WTC11 (cell line): ENCODE results near the gene NCL.

Experiments used
- ATF1 ChIP-seq: sonication (generic); formaldehyde crosslinking; IDR thresholded peaks from 2 replicates; pipeline ENCODE4 v1.8.1; 2023; ENCODE audit warnings: mild to moderate bottlenecking, moderate library complexity, missing genetic modification reagents
- NFE2L1 ChIP-seq: sonication (generic); formaldehyde crosslinking; IDR thresholded peaks from 2 replicates; pipeline ENCODE4 v1.8.1; 2023; ENCODE audit warnings: missing genetic modification reagents
- TEAD1 ChIP-seq: sonication (generic); formaldehyde crosslinking; IDR thresholded peaks from 2 replicates; pipeline ENCODE4 v1.8.0; 2022; ENCODE audit warnings: mild to moderate bottlenecking, missing genetic modification reagents
- TF ChIP-seq, protein P1 (sequence below): fragments of 200-600 bp; IDR thresholded peaks from 2 replicates; pipeline ENCODE4 v1.8.0; 2022; ENCODE audit warnings: antibody characterized with exemption
- TF ChIP-seq, protein P2 (sequence below): sonication (generic); formaldehyde crosslinking; conservative IDR thresholded peaks from 2 replicates; pipeline ENCODE4 v1.8.1; 2022; ENCODE audit warnings: mild to moderate bottlenecking, missing genetic modification reagents
- TF ChIP-seq, protein P3 (sequence below): sonication (generic); formaldehyde crosslinking; IDR thresholded peaks from 2 replicates; pipeline ENCODE4 v1.8.0; 2022; ENCODE audit warnings: mild to moderate bottlenecking, missing genetic modification reagents

- TF ChIP-seq, protein P1, sequence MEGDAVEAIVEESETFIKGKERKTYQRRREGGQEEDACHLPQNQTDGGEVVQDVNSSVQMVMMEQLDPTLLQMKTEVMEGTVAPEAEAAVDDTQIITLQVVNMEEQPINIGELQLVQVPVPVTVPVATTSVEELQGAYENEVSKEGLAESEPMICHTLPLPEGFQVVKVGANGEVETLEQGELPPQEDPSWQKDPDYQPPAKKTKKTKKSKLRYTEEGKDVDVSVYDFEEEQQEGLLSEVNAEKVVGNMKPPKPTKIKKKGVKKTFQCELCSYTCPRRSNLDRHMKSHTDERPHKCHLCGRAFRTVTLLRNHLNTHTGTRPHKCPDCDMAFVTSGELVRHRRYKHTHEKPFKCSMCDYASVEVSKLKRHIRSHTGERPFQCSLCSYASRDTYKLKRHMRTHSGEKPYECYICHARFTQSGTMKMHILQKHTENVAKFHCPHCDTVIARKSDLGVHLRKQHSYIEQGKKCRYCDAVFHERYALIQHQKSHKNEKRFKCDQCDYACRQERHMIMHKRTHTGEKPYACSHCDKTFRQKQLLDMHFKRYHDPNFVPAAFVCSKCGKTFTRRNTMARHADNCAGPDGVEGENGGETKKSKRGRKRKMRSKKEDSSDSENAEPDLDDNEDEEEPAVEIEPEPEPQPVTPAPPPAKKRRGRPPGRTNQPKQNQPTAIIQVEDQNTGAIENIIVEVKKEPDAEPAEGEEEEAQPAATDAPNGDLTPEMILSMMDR: no peak
- TF ChIP-seq NFE2L1: no peak
- TF ChIP-seq, protein P2, sequence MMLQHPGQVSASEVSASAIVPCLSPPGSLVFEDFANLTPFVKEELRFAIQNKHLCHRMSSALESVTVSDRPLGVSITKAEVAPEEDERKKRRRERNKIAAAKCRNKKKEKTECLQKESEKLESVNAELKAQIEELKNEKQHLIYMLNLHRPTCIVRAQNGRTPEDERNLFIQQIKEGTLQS (CRISPR knock-in tag): no peak
- TF ChIP-seq, protein P3, sequence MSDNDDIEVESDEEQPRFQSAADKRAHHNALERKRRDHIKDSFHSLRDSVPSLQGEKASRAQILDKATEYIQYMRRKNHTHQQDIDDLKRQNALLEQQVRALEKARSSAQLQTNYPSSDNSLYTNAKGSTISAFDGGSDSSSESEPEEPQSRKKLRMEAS (CRISPR knock-in tag): no peak
- no peak for TF ChIP-seq ATF1 (CRISPR knock-in tag)
- TF ChIP-seq TEAD1: no peak
Observed at GRCh38 chr2:231455222-231455621, 9.1 kb downstream of the NCL start.
